GM23248 (cell line): Measurements from ENCODE around the gene ATF7IP. TPM values are rescaled to one million over a fixed set of nuclear protein-coding genes. Genes with fewer than 3 reads are reported as not detected.

Experiments
- DNase-seq: peaks from one replicate; pipeline ENCODE4 v3.0.0-alpha.2; 2015
- H2AFZ ChIP-seq: fragments of 200-600 bp; sonication (generic); 2 replicates; pipeline ENCODE4 v1.6.1; 2016; ENCODE audit warnings: antibody characterized with exemption
- H3F3A ChIP-seq: fragments of 200-600 bp; sonication (generic); 2 replicates; pipeline ENCODE4 v1.6.1; 2016; ENCODE audit warnings: mild to moderate bottlenecking, antibody characterized with exemption, mixed run types; ENCODE audit not compliant: insufficient read depth
- H3K27ac ChIP-seq: fragments of 200-600 bp; sonication (generic); 2 replicates; pipeline ENCODE4 v1.5.1; 2016; ENCODE audit warnings: mild to moderate bottlenecking
- H3K27me3 ChIP-seq: fragments of 200-600 bp; sonication (generic); replicated peaks from 2 replicates; pipeline ENCODE4 v1.6.1; 2016; ENCODE audit warnings: mild to moderate bottlenecking; ENCODE audit not compliant: insufficient read depth
- H3K36me3 ChIP-seq: fragments of 200-600 bp; sonication (generic); 2 replicates; pipeline ENCODE4 v1.6.1; 2016; ENCODE audit warnings: low read depth, mild to moderate bottlenecking
- H3K4me1 ChIP-seq: fragments of 200-600 bp; sonication (generic); 2 replicates; pipeline ENCODE4 v1.6.1; 2016; ENCODE audit warnings: mild to moderate bottlenecking; ENCODE audit not compliant: insufficient read depth
- H3K4me2 ChIP-seq: fragments of 200-600 bp; sonication (generic); one replicate; pipeline ENCODE4 v1.6.1; 2016; ENCODE audit warnings: mild to moderate bottlenecking; ENCODE audit not compliant: unreplicated experiment
- H3K4me3 ChIP-seq: fragments of 200-600 bp; sonication (generic); 2 replicates; pipeline ENCODE4 v1.5.1; 2016; ENCODE audit warnings: mild to moderate bottlenecking
- H3K79me2 ChIP-seq: fragments of 200-600 bp; sonication (generic); 2 replicates; pipeline ENCODE4 v1.6.1; 2016; ENCODE audit warnings: mild to moderate bottlenecking; ENCODE audit not compliant: insufficient read depth
- H3K9ac ChIP-seq: fragments of 200-600 bp; sonication (generic); 2 replicates; pipeline ENCODE4 v1.6.1; 2016; ENCODE audit warnings: mild to moderate bottlenecking
- H3K9me2 ChIP-seq: fragments of 200-600 bp; sonication (generic); 2 replicates; pipeline ENCODE4 v1.6.1; 2016; ENCODE audit warnings: mixed run types, mild to moderate bottlenecking, moderate library complexity; ENCODE audit not compliant: insufficient read depth
- H3K9me3 ChIP-seq: fragments of 200-600 bp; sonication (generic); one replicate; pipeline ENCODE4 v1.6.1; 2017; ENCODE audit warnings: low read depth
- H4K20me1 ChIP-seq: fragments of 200-600 bp; sonication (generic); 2 replicates; pipeline ENCODE4 v1.6.0; 2016; ENCODE audit not compliant: insufficient read depth
- EZH2 ChIP-seq: fragments of 200-600 bp; sonication (generic); IDR thresholded peaks from 2 replicates; pipeline ENCODE4 v1.6.1; 2018; ENCODE audit warnings: antibody characterized with exemption, mild to moderate bottlenecking; ENCODE audit not compliant: insufficient read depth, poor library complexity, severe bottlenecking
- EZH2phosphoT487 ChIP-seq: fragments of 200-600 bp; sonication (generic); IDR thresholded peaks from 2 replicates; pipeline ENCODE4 v1.6.1; 2018; ENCODE audit warnings: antibody characterized with exemption, moderate library complexity, mild to moderate bottlenecking, low read depth; ENCODE audit not compliant: insufficient read depth
- WGBS, 2 experiments: methylation state at CpG; one replicate each; pipeline ENCODE4 v1.1.6; 2015 to 2017; ENCODE audit warnings: low lambda C conversion rate in 2 of 2, low coverage in 1 of 2; ENCODE audit errors: missing lambda C conversion rate in 2 of 2; 5-methylcytosine and 5-hydroxymethylcytosine counted together
- in situ Hi-C: fragments of 300-500 bp; cut with MboI; formaldehyde crosslinking; loops from 2 replicates; pipeline ENCODE4 v1.15.0; 2020
- polyA plus RNA-seq: library from polyadenylated mRNA; unstranded; fragments of >200 nt; fragmentation: Nextera tagmentation; extraction: Ambion mirVana; gene quantifications from 2 replicates; pipeline ENCODE4 v1.2.1, GENCODE V29; 2016
- total RNA-seq: library from RNA; depleted of rRNA; stranded (reverse); fragments of >200 nt; shearing (Covaris generic); gene quantifications from 2 replicates; pipeline ENCODE4 v1.2.3, GENCODE V29; 2014

The ATF7IP gene
- total and polyA plus RNA-seq, 2 experiments from 2014 or later, result 17.7 to 24.9 TPM

- Histone ChIP-seq H3K9ac (no peak overlapping the region), H3K27me3 (no peaks in the 10 kb centered on the region), H3K9me2 (no peaks in the 10 kb centered on the region), H3F3A (no peaks in the 10 kb centered on the region; the same call in 1 of the 2 replicates), H3K4me1 (no peaks in the 10 kb centered on the region), H3K27ac (no peak overlapping the region), H3K4me2 (no peak overlapping the region), H2AFZ (no peak overlapping the region), H3K36me3 (peaks cover 20% of the 10 kb centered on the region; the same call in 1 of the 2 replicates), H3K4me3 (no peak overlapping the region), H4K20me1 (no peaks in the 10 kb centered on the region), H3K79me2 (peaks cover 100% of the 10 kb centered on the region), H3K9me3 (no peaks in the 10 kb centered on the region)
- 95 to 99% methylated on average over 2 of the region's 2 CpGs for WGBS, 2 experiments
- in situ Hi-C loops, result no loop called here
- DNase-seq, result no peak
- TF ChIP-seq EZH2 (no peak), EZH2phosphoT487 (no peak)
Observed at GRCh38 chr12:14430394-14430986, 65.0 kb downstream of the ATF7IP start.

GRCh38 chr12:14431975-14432374 is 66.5 kb downstream of the ATF7IP start:
- Histone ChIP-seq H3K36me3 (peaks cover 27% of the 10 kb centered on the region; the same call in 1 of the 2 replicates), H3F3A (no peaks in the 10 kb centered on the region; the same call in 1 of the 2 replicates), H3K27me3 (no peaks in the 10 kb centered on the region), H3K9me2 (no peaks in the 10 kb centered on the region), H3K79me2 (peaks cover 94% of the 10 kb centered on the region), H3K4me1 (no peaks in the 10 kb centered on the region), H2AFZ (no peak overlapping the region), H3K4me3 (no peak overlapping the region), H3K9me3 (no peaks in the 10 kb centered on the region), H3K27ac (no peak overlapping the region), H3K9ac (no peak overlapping the region), H4K20me1 (no peaks in the 10 kb centered on the region), H3K4me2 (no peak overlapping the region)
- DNase-seq, result no peak
- WGBS, 2 experiments, result 97 to 100% methylated on average over 2 of the region's 2 CpGs
- in situ Hi-C loops, result no loop called here
- TF ChIP-seq EZH2phosphoT487 (no peak), EZH2 (no peak)

GRCh38 chr12:14435627-14436026 is 70.1 kb downstream of the ATF7IP start:
- Histone ChIP-seq H3K27me3 (no peaks in the 10 kb centered on the region), H3K9me3 (no peaks in the 10 kb centered on the region), H2AFZ (no peak overlapping the region), H3F3A (no peaks in the 10 kb centered on the region), H4K20me1 (no peaks in the 10 kb centered on the region), H3K9ac (no peak overlapping the region), H3K36me3 (peaks cover 34% of the 10 kb centered on the region), H3K4me2 (no peak overlapping the region), H3K79me2 (peaks cover 81% of the 10 kb centered on the region), H3K4me3 (no peak overlapping the region), H3K9me2 (no peaks in the 10 kb centered on the region), H3K27ac (no peak overlapping the region), H3K4me1 (no peaks in the 10 kb centered on the region)
- TF ChIP-seq EZH2, result no peak
- no peak for TF ChIP-seq EZH2phosphoT487
- no peak for DNase-seq
- 96 to 100% methylated on average over 1 of the region's 1 CpG for WGBS, 2 experiments
- in situ Hi-C loops, result no loop called here

- H4K20me1 ChIP-seq, result no peaks in the 10 kb centered on the region
- H3K4me2 ChIP-seq, result no peak overlapping the region
- H3K27ac ChIP-seq, result no peak overlapping the region
- no peaks in the 10 kb centered on the region for H3K27me3 ChIP-seq
- H3K9me3 ChIP-seq, result no peaks in the 10 kb centered on the region
- TF ChIP-seq EZH2phosphoT487 (no peak), EZH2 (no peak)
- peaks cover 35% of the 10 kb centered on the region for H3K36me3 ChIP-seq
- WGBS, 2 experiments, result 50 to 55% methylated on average over 5 of the region's 5 CpGs
- no peak overlapping the region for H3K4me3 ChIP-seq
- H2AFZ ChIP-seq, result no peak overlapping the region
- H3F3A ChIP-seq, result peaks cover 22% of the 10 kb centered on the region
- H3K9ac ChIP-seq, result no peak overlapping the region
- H3K79me2 ChIP-seq, result peaks cover 60% of the 10 kb centered on the region
- H3K9me2 ChIP-seq, result no peaks in the 10 kb centered on the region
- peak; percentile 8 for DNase-seq
- H3K4me1 ChIP-seq, result peaks cover 12% of the 10 kb centered on the region; the same call in 1 of the 2 replicates
- in situ Hi-C loops, result no loop called here
Observed at GRCh38 chr12:14442221-14442881, 76.9 kb downstream of the ATF7IP start.
